Activated CD8-positive, alpha-beta memory T cell treated with anti-CD3 and anti-CD28 coated beads for 36 hours (primary cell): Measurements from ENCODE around the gene C1QL4. TPM values are rescaled to one million over a fixed set of nuclear protein-coding genes. Genes with fewer than 3 reads are reported as not detected.
"Not testable (repeated sequence)": the region's sequence is repeated elsewhere in the genome, so short reads cannot be mapped to it uniquely, and the experiment has no call there.

Experiments used
- CTCF ChIA-PET: fragments of 350-600 bp; sonication (Branson Sonifier 250); formaldehyde crosslinking; loops from one replicate; lab custom pipeline; 2021; ENCODE audit warnings: antibody characterized with exemption; lab: Charles Lee
- POLR2A ChIA-PET: fragments of 350-600 bp; sonication (Branson Sonifier 250); formaldehyde crosslinking; loops from one replicate; lab custom pipeline; 2021; ENCODE audit warnings: antibody characterized with exemption; lab: Charles Lee
- total RNA-seq, 2 experiments: library from RNA; stranded (reverse); gene quantifications; one replicate each; pipeline ENCODE4 v1.2.3, GENCODE V29; 2021

C1QL4 gene
- total RNA-seq, 2 experiments from 2014 or later = not detected

- POLR2A ChIA-PET = no interaction called here
Measured at GRCh38 chr12:49327887-49328286, 9.1 kb downstream of the C1QL4 start.

GRCh38 chr12:49327368-49327767 is 9.6 kb downstream of the C1QL4 start:
- ChIA-PET POLR2A (no interaction called here), CTCF (no interaction called here)

More at GRCh38 chr12:49327887-49328286, 9.1 kb downstream of the C1QL4 start:
- CTCF ChIA-PET = interaction anchor here (0.7 kb wide), 1 partner anchor 10 kb away, joined by 4 read pairs; no protein-coding TSS in a partner anchor

GRCh38 chr12:49325606-49326005 is 11.4 kb downstream of the C1QL4 start:
- CTCF ChIA-PET = interaction anchor here (2.2 kb wide), 1 partner anchor 33 kb away, joined by 5 read pairs; no protein-coding TSS in a partner anchor
- POLR2A ChIA-PET = no interaction called here

- ChIA-PET POLR2A (interaction anchor here (1.5 to 1.6 kb wide), 2 partner anchors 19 to 43 kb away, joined by 5 to 6 read pairs; partner anchors contain the start of gene SPATS2), CTCF (interaction anchor here (1.0 to 4.2 kb wide), 5 partner anchors 19 to 35 kb away, joined by 3 to 17 read pairs (median 11); partner anchors contain the start of genes DNAJC22 and PRPH)
Measured at GRCh38 chr12:49323524-49324097, 13.4 kb downstream of the C1QL4 start.

- POLR2A ChIA-PET = interaction anchor here (0.8 to 1.6 kb wide), 4 partner anchors 20 to 398 kb away, joined by 3 to 6 read pairs (median 4); partner anchors contain the start of genes FKBP11 and SPATS2
Measured at GRCh38 chr12:49322708-49323523, 14.1 kb downstream of the C1QL4 start, which contains the start of gene TROAP. Gene TROAP, plus strand, starts transcription at chr12:49323255. Its CDS starts 354 bp downstream, at chr12:49323609.

GRCh38 chr12:49322367-49322707 is 14.7 kb downstream of the C1QL4 start:
- POLR2A ChIA-PET = interaction anchor here (0.8 to 1.6 kb wide), 4 partner anchors 20 to 397 kb away, joined by 3 to 6 read pairs (median 4); partner anchors contain the start of genes FKBP11 and SPATS2

More at GRCh38 chr12:49322708-49323523, 14.1 kb downstream of the C1QL4 start, which contains the start of gene TROAP:
- CTCF ChIA-PET = interaction anchor here (1.0 to 4.2 kb wide), 6 partner anchors 9 to 35 kb away, joined by 3 to 17 read pairs (median 8); partner anchors contain the start of genes DNAJC22 and PRPH

GRCh38 chr12:49320411-49321103 is 16.4 kb downstream of the C1QL4 start:
- POLR2A ChIA-PET = not testable (repeated sequence)
- CTCF ChIA-PET = interaction anchor here (4.2 kb wide), 1 partner anchor 26 kb away, joined by 17 read pairs; the partner anchor contains the start of gene DNAJC22

More at GRCh38 chr12:49322367-49322707, 14.7 kb downstream of the C1QL4 start:
- CTCF ChIA-PET = interaction anchor here (0.8 to 4.2 kb wide), 6 partner anchors 9 to 34 kb away, joined by 3 to 17 read pairs (median 8); partner anchors contain the start of genes DNAJC22 and PRPH

- CTCF ChIA-PET, POLR2A ChIA-PET: not testable (repeated sequence)
Measured at GRCh38 chr12:49317118-49317517, 19.9 kb downstream of the C1QL4 start.

- CTCF ChIA-PET = interaction anchor here (1.6 kb wide), 1 partner anchor 27 kb away, joined by 5 read pairs; no protein-coding TSS in a partner anchor
Measured at GRCh38 chr12:49314811-49315210, 22.2 kb downstream of the C1QL4 start.

GRCh38 chr12:49310451-49311000 is 26.5 kb downstream of the C1QL4 start:
- CTCF ChIA-PET, POLR2A ChIA-PET: not testable (repeated sequence)

More at GRCh38 chr12:49314811-49315210, 22.2 kb downstream of the C1QL4 start:
- POLR2A ChIA-PET = no interaction called here

GRCh38 chr12:49309386-49309785 is 27.6 kb downstream of the C1QL4 start:
- ChIA-PET CTCF (no interaction called here), POLR2A (no interaction called here)

- CTCF ChIA-PET = interaction anchor here (2.8 kb wide), 1 partner anchor 36 kb away, joined by 10 read pairs; no protein-coding TSS in a partner anchor
Measured at GRCh38 chr12:49305762-49306510, 31.1 kb downstream of the C1QL4 start.

GRCh38 chr12:49304161-49304560 is 32.8 kb downstream of the C1QL4 start:
- ChIA-PET POLR2A (no interaction called here), CTCF (interaction anchor here (1.0 to 2.8 kb wide), 3 partner anchors 18 to 38 kb away, joined by 3 to 10 read pairs (median 3); no protein-coding TSS in a partner anchor)

More at GRCh38 chr12:49305762-49306510, 31.1 kb downstream of the C1QL4 start:
- POLR2A ChIA-PET = interaction anchor here (1.2 kb wide), 1 partner anchor 37 kb away, joined by 4 read pairs; no protein-coding TSS in a partner anchor

- CTCF ChIA-PET = interaction anchor here (1.2 to 1.3 kb wide), 2 partner anchors 36 to 40 kb away, joined by 3 read pairs; no protein-coding TSS in a partner anchor
- POLR2A ChIA-PET = no interaction called here
Measured at GRCh38 chr12:49301760-49302159, 35.2 kb downstream of the C1QL4 start.

GRCh38 chr12:49298160-49298559 is 38.8 kb downstream of the C1QL4 start:
- ChIA-PET CTCF (interaction anchor here (0.6 to 6.0 kb wide), 4 partner anchors 34 to 222 kb away, joined by 4 to 28 read pairs (median 8); partner anchors contain the start of gene DNAJC22), POLR2A (no interaction called here)

GRCh38 chr12:49297695-49298060 is 39.3 kb downstream of the C1QL4 start:
- CTCF ChIA-PET = interaction anchor here (0.6 to 6.0 kb wide), 10 partner anchors 9 to 81 kb away, joined by 3 to 34 read pairs (median 4); partner anchors contain the start of gene DNAJC22
- POLR2A ChIA-PET = no interaction called here
